H9 (cell line): ENCODE data around the gene CYP2U1. TPM values are rescaled to one million over a fixed set of nuclear protein-coding genes. Genes with fewer than 3 reads are reported as not detected.

ENCODE experiments used
- DNase-seq: peaks from one replicate; pipeline ENCODE4 v3.0.0-alpha.2; 2017
- H2AFZ ChIP-seq: one replicate; pipeline ENCODE4 v1.6.1; 2013; ENCODE audit warnings: mild to moderate bottlenecking, low read length, control low read depth, moderate library complexity
- H2AK5ac ChIP-seq: 2 replicates; pipeline ENCODE4 v1.6.1; 2013; ENCODE audit warnings: low read length, control low read depth, mixed read lengths; ENCODE audit not compliant: insufficient read length
- H2BK120ac ChIP-seq: one replicate; pipeline ENCODE4 v1.6.1; 2013; ENCODE audit warnings: low read depth, mild to moderate bottlenecking, low read length, control low read depth, inconsistent platforms; ENCODE audit not compliant: poor library complexity, severe bottlenecking
- H2BK12ac ChIP-seq: 2 replicates; pipeline ENCODE4 v1.6.1; 2013; ENCODE audit warnings: low read length, control low read depth, mixed read lengths, low read depth; ENCODE audit not compliant: insufficient read length
- H2BK15ac ChIP-seq: 2 replicates; pipeline ENCODE4 v1.6.1; 2013; ENCODE audit warnings: low read depth, low read length, control low read depth
- H2BK20ac ChIP-seq: one replicate; pipeline ENCODE4 v1.6.1; 2013; ENCODE audit warnings: low read depth, mild to moderate bottlenecking, low read length, control low read depth, inconsistent platforms; ENCODE audit not compliant: poor library complexity, severe bottlenecking
- H2BK5ac ChIP-seq: 2 replicates; pipeline ENCODE4 v1.6.1; 2013; ENCODE audit warnings: low read length, control low read depth, mixed read lengths; ENCODE audit not compliant: insufficient read length
- H3K14ac ChIP-seq: 2 replicates; pipeline ENCODE4 v1.6.1; 2013; ENCODE audit warnings: low read length, control low read depth; ENCODE audit not compliant: insufficient read depth
- H3K18ac ChIP-seq: 2 replicates; pipeline ENCODE4 v1.6.1; 2013; ENCODE audit warnings: low read depth, mild to moderate bottlenecking, mixed read lengths, low read length, control low read depth; ENCODE audit not compliant: insufficient read length
- H3K23ac ChIP-seq: 2 replicates; pipeline ENCODE4 v1.6.1; 2013; ENCODE audit warnings: low read length, control low read depth, mixed read lengths, low read depth; ENCODE audit not compliant: insufficient read length
- H3K23me2 ChIP-seq: 2 replicates; pipeline ENCODE4 v1.6.1; 2013; ENCODE audit warnings: low read depth, mild to moderate bottlenecking, mixed read lengths, low read length, control low read depth; ENCODE audit not compliant: insufficient read length, poor library complexity, severe bottlenecking
- H3K27ac ChIP-seq: 2 replicates; pipeline ENCODE4 v1.5.1; 2013; ENCODE audit warnings: low read length, control low read depth, mixed read lengths, low read depth; ENCODE audit not compliant: insufficient read length
- H3K27me3 ChIP-seq: 2 replicates; pipeline ENCODE4 v1.6.1; 2013; ENCODE audit warnings: low read length, control low read depth, inconsistent platforms; ENCODE audit not compliant: insufficient read depth
- H3K4ac ChIP-seq: 2 replicates; pipeline ENCODE4 v1.6.1; 2013; ENCODE audit warnings: low read depth, mild to moderate bottlenecking, control low read depth, inconsistent platforms, low read length, moderate library complexity
- H3K4me1 ChIP-seq: 2 replicates; pipeline ENCODE4 v1.6.1; 2013; ENCODE audit warnings: low read length, control low read depth, inconsistent platforms; ENCODE audit not compliant: insufficient read depth
- H3K4me2 ChIP-seq: 2 replicates; pipeline ENCODE4 v1.6.1; 2013; ENCODE audit warnings: low read length, control low read depth, mixed read lengths; ENCODE audit not compliant: insufficient read length, insufficient read depth
- H3K56ac ChIP-seq: 2 replicates; pipeline ENCODE4 v1.6.1; 2013; ENCODE audit warnings: low read depth, mild to moderate bottlenecking, mixed read lengths, low read length, control low read depth; ENCODE audit not compliant: insufficient read length
- H3K79me1 ChIP-seq: 2 replicates; pipeline ENCODE4 v1.6.1; 2013; ENCODE audit warnings: low read depth, mild to moderate bottlenecking, moderate library complexity, low read length, control low read depth, inconsistent platforms; ENCODE audit not compliant: insufficient read depth, poor library complexity, severe bottlenecking
- H3K79me2 ChIP-seq: 2 replicates; pipeline ENCODE4 v1.6.1; 2013; ENCODE audit warnings: low read length, control low read depth, inconsistent platforms; ENCODE audit not compliant: insufficient read depth
- H3K9ac ChIP-seq: 2 replicates; pipeline ENCODE4 v1.6.1; 2013; ENCODE audit warnings: low read length, control low read depth, mixed read lengths; ENCODE audit not compliant: insufficient read length; ENCODE audit errors: extremely low read depth
- H3K9me3 ChIP-seq: one replicate; pipeline ENCODE4 v1.6.1; 2013; ENCODE audit warnings: low read depth, low read length, inconsistent platforms; ENCODE audit not compliant: control insufficient read depth
- H3T11ph ChIP-seq: one replicate; pipeline ENCODE4 v1.6.1; 2013; ENCODE audit warnings: mild to moderate bottlenecking, low read length, control low read depth, inconsistent platforms
- H4K20me1 ChIP-seq: one replicate; pipeline ENCODE4 v1.6.1; 2013; ENCODE audit not compliant: control insufficient read depth, insufficient read length, insufficient read depth
- H4K5ac ChIP-seq: 2 replicates; pipeline ENCODE4 v1.6.1; 2013; ENCODE audit warnings: low read depth, mild to moderate bottlenecking, mixed read lengths, low read length, control low read depth; ENCODE audit not compliant: insufficient read length
- H4K8ac ChIP-seq: replicated peaks from 2 replicates; pipeline ENCODE4 v1.6.1; 2013; ENCODE audit warnings: low read length, control low read depth, mixed read lengths, low read depth; ENCODE audit not compliant: insufficient read length
- H4K91ac ChIP-seq: 2 replicates; pipeline ENCODE4 v1.6.1; 2013; ENCODE audit warnings: low read depth, mild to moderate bottlenecking, moderate library complexity, mixed read lengths, low read length, control low read depth; ENCODE audit not compliant: insufficient read length
- H3K27ac Mint-ChIP-seq, 3 experiments: 2 replicates in 2 of 3; 3 replicates in 1 of 3; pipeline ENCODE4 v1.8.0; 2020 to 2021; ENCODE audit warnings: mixed read lengths in 3 of 3, mild to moderate bottlenecking in 1 of 3, moderate library complexity in 1 of 3
- H3K27me3 Mint-ChIP-seq: 2 replicates; pipeline ENCODE4 v1.8.0; 2021; ENCODE audit warnings: low read depth, mild to moderate bottlenecking, moderate library complexity, mixed read lengths
- H3K36me3 Mint-ChIP-seq, 3 experiments: 2 replicates in 2 of 3; 3 replicates in 1 of 3; pipeline ENCODE4 v1.8.0; 2020 to 2021; ENCODE audit warnings: low read depth in 3 of 3, mixed read lengths in 3 of 3; ENCODE audit not compliant: insufficient read depth in 1 of 3
- H3K4me1 Mint-ChIP-seq, 2 experiments: 2 replicates each; pipeline ENCODE4 v1.8.0; 2020; ENCODE audit warnings: mixed read lengths in 2 of 2
- H3K4me3 Mint-ChIP-seq, 2 experiments: 2 replicates in 1 of 2; 3 replicates in 1 of 2; pipeline ENCODE4 v1.8.0; 2020 to 2021; ENCODE audit warnings: mild to moderate bottlenecking in 2 of 2, mixed read lengths in 2 of 2, moderate library complexity in 1 of 2
- H3K9me3 Mint-ChIP-seq, 2 experiments: 2 replicates in 1 of 2; 3 replicates in 1 of 2; pipeline ENCODE4 v1.8.0; 2020; ENCODE audit warnings: mild to moderate bottlenecking in 2 of 2, mixed read lengths in 2 of 2, moderate library complexity in 1 of 2
- CTCF ChIP-seq: fragments of 200-600 bp; sonication (generic); conservative IDR thresholded peaks from 3 replicates; pipeline ENCODE4 v1.8.0; 2021; ENCODE audit warnings: antibody characterized with exemption, mild to moderate bottlenecking
- WGBS: extraction: QIAGEN DNeasy Blood & Tissue Kit; methylation state at CpG from one replicate; pipeline ENCODE4 v1.1.7; 2013; ENCODE audit warnings: missing lambda C conversion rate, low lambda C conversion rate, mixed read lengths; ENCODE audit not compliant: insufficient read length; ENCODE audit errors: extremely low coverage; 5-methylcytosine and 5-hydroxymethylcytosine counted together
- total RNA-seq: library from RNA; stranded (reverse); gene quantifications from 2 replicates; pipeline ENCODE4 v1.2.1, GENCODE V29; 2021

Gene CYP2U1
- total RNA-seq, 1 experiment from 2014 or later, result 9.6 TPM

GRCh38 chr4:107896158-107896645 lies 35.1 kb upstream of the CYP2U1 start:
- no peak for DNase-seq
- H2AFZ ChIP-seq, result no peak overlapping the region

More at GRCh38 chr4:107896158-107896645, 35.1 kb upstream of the CYP2U1 start:
- H2BK20ac ChIP-seq, result no peak overlapping the region
- Mint-ChIP-seq H3K4me3 (no peak overlapping the region), H3K27me3 (no peaks in the 10 kb centered on the region), H3K9me3 (peaks cover 7 to 8% of the 10 kb centered on the region in 2 experiments), H3K27ac (no peak overlapping the region), H3K36me3 (peaks cover 7 to 34% (median 17%) of the 10 kb centered on the region in 3 experiments; a peak in 6 of 7 replicates), H3K4me1 (peaks cover 20 to 22% of the 10 kb centered on the region in 2 experiments)
- H4K20me1 ChIP-seq, result no peaks in the 10 kb centered on the region
- H2BK120ac ChIP-seq, result no peak overlapping the region
- H3K27me3 ChIP-seq, result no peaks in the 10 kb centered on the region
- no peaks in the 10 kb centered on the region for H3K9me3 ChIP-seq
- H3K14ac ChIP-seq, result no peak overlapping the region
- H3K4me1 ChIP-seq, result peaks cover 2% of the 10 kb centered on the region; the same call in 1 of the 2 replicates
- H3K4ac ChIP-seq, result no peak overlapping the region
- no peak overlapping the region for H2AK5ac ChIP-seq
- H3K23me2 ChIP-seq, result no peaks in the 10 kb centered on the region
- WGBS, result no CpG with 5 or more reads among the region's 2 CpGs
- H3K18ac ChIP-seq, result no peak overlapping the region
- H2BK5ac ChIP-seq, result no peak overlapping the region
- H4K8ac ChIP-seq, result no peak overlapping the region
- no peak overlapping the region for H2BK15ac ChIP-seq
- no peak overlapping the region for H3T11ph ChIP-seq
- H4K91ac ChIP-seq, result no peak overlapping the region
- no peak for TF ChIP-seq CTCF
- no peak overlapping the region for H3K9ac ChIP-seq
- H3K4me2 ChIP-seq, result no peak overlapping the region
- no peak overlapping the region for H4K5ac ChIP-seq
- no peak overlapping the region for H3K27ac ChIP-seq
- no peak overlapping the region for H3K56ac ChIP-seq
- H3K79me1 ChIP-seq, result no peaks in the 10 kb centered on the region
- H2BK12ac ChIP-seq, result no peak overlapping the region
- no peaks in the 10 kb centered on the region for H3K79me2 ChIP-seq
- H3K23ac ChIP-seq, result no peak overlapping the region
